ENCODE measurements around the gene NR2C2AP. TPM values are rescaled to one million over a fixed set of nuclear protein-coding genes. Genes with fewer than 3 reads are reported as not detected.

The NR2C2AP gene
- total RNA-seq, 1 experiment from 2014 or later, result 31.7 TPM

DNA sequence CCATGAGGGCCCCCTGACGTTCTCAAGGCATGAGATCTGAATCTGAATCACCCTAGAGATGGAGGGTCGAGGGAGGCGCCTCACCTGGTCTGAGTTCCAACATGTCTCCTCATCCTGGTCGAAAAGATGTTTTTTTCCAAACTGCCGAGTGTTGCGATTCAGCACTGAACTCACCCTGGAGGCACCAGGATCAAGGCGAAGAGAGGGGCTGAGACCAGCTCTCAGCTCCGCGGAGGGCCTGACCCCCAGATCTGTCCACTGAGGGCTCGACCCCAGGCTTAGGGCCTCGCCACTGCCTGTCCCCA is 555 bp downstream of the NR2C2AP start:
- no peaks in the 10 kb centered on the region for H4K20me1 ChIP-seq (ENCODE audit: control insufficient read depth, insufficient read depth, insufficient read length)
- H3K4me2 ChIP-seq (ENCODE audit: insufficient read depth, insufficient read length, low read length), result peak overlapping the region; percentile 68
- Mint-ChIP-seq H3K27me3 (ENCODE audit: low read depth) (peaks cover 49% of the 10 kb centered on the region), H3K4me3 (peak overlapping the region; percentile 92), H3K9me3 (peaks cover 0 to 9% of the 10 kb centered on the region in 2 experiments; a peak in 3 of 5 replicates), H3K27ac (peak overlapping the region in 1 of 3 experiments; percentile 92; a peak in 2 of 7 replicates), H3K4me1 (peaks cover 14 to 25% of the 10 kb centered on the region in 2 experiments), H3K36me3 (ENCODE audit: insufficient read depth in 1 of 3, low read depth in 3 of 3) (peaks cover 6 to 36% (median 30%) of the 10 kb centered on the region in 3 experiments)
- no peaks in the 10 kb centered on the region for H3K4me1 ChIP-seq (ENCODE audit: insufficient read depth, low read length)
- H4K5ac ChIP-seq (ENCODE audit: insufficient read length, low read depth, low read length), result no peak overlapping the region
- peaks cover 21% of the 10 kb centered on the region; the same call in 1 of the 2 replicates for H3K27me3 ChIP-seq (ENCODE audit: insufficient read depth, low read length)
- TF ChIP-seq, protein P1, sequence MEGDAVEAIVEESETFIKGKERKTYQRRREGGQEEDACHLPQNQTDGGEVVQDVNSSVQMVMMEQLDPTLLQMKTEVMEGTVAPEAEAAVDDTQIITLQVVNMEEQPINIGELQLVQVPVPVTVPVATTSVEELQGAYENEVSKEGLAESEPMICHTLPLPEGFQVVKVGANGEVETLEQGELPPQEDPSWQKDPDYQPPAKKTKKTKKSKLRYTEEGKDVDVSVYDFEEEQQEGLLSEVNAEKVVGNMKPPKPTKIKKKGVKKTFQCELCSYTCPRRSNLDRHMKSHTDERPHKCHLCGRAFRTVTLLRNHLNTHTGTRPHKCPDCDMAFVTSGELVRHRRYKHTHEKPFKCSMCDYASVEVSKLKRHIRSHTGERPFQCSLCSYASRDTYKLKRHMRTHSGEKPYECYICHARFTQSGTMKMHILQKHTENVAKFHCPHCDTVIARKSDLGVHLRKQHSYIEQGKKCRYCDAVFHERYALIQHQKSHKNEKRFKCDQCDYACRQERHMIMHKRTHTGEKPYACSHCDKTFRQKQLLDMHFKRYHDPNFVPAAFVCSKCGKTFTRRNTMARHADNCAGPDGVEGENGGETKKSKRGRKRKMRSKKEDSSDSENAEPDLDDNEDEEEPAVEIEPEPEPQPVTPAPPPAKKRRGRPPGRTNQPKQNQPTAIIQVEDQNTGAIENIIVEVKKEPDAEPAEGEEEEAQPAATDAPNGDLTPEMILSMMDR (conservative IDR thresholded peaks at IDR 0.05), result no peak
- no peak overlapping the region for H2AK5ac ChIP-seq (ENCODE audit: insufficient read length, low read length)
- peak overlapping the region; percentile 51 for H3K9ac ChIP-seq (ENCODE audit: extremely low read depth, insufficient read length, low read length)
- H3K4ac ChIP-seq (ENCODE audit: low read depth, low read length), result no peak overlapping the region
- no peak overlapping the region for H3K27ac ChIP-seq (ENCODE audit: insufficient read length, low read depth, low read length)
- no peak overlapping the region for H2AFZ ChIP-seq (ENCODE audit: low read length)
- H2BK15ac ChIP-seq (ENCODE audit: low read depth, low read length), result no peak overlapping the region
- no peaks in the 10 kb centered on the region for H3K9me3 ChIP-seq (ENCODE audit: control insufficient read depth, low read depth, low read length)
- no peak overlapping the region for H4K8ac ChIP-seq (replicated peaks; ENCODE audit: insufficient read length, low read depth, low read length)
- no peak overlapping the region for H3T11ph ChIP-seq (ENCODE audit: low read length)
- no peak overlapping the region for H3K56ac ChIP-seq (ENCODE audit: insufficient read length, low read depth, low read length)
- no peak overlapping the region for H3K18ac ChIP-seq (ENCODE audit: insufficient read length, low read depth, low read length)
- no peak overlapping the region for H2BK12ac ChIP-seq (ENCODE audit: insufficient read length, low read depth, low read length)
- no peak overlapping the region for H2BK120ac ChIP-seq (ENCODE audit: low read depth, low read length, poor library complexity, severe bottlenecking)
- H3K23me2 ChIP-seq (ENCODE audit: insufficient read length, low read depth, low read length, poor library complexity, severe bottlenecking), result peaks cover 7% of the 10 kb centered on the region
- H2BK20ac ChIP-seq (ENCODE audit: low read depth, low read length, poor library complexity, severe bottlenecking), result no peak overlapping the region
- no peak overlapping the region for H2BK5ac ChIP-seq (ENCODE audit: insufficient read length, low read length)
- no peak overlapping the region for H3K23ac ChIP-seq (ENCODE audit: insufficient read length, low read depth, low read length)
- DNase-seq, result no peak
- H3K79me2 ChIP-seq (ENCODE audit: insufficient read depth, low read length), result no peaks in the 10 kb centered on the region
- H3K79me1 ChIP-seq (ENCODE audit: insufficient read depth, low read depth, low read length, poor library complexity, severe bottlenecking), result no peaks in the 10 kb centered on the region
- WGBS (ENCODE audit: extremely low coverage, insufficient read length, low lambda C conversion rate), result no CpG with 5 or more reads among the region's 11 CpGs
- H3K14ac ChIP-seq (ENCODE audit: insufficient read depth, low read length), result no peak overlapping the region
- H4K91ac ChIP-seq (ENCODE audit: insufficient read length, low read depth, low read length), result no peak overlapping the region
